AG09319 (cell line): Measurements from ENCODE around the gene TAB3.

Experiments used
- DNase-seq: peaks from one replicate; pipeline ENCODE4 v3.0.0-alpha.2; 2010; ENCODE audit warnings: low read depth; ENCODE audit errors: extremely low read depth
- TF ChIP-seq, protein P1 (sequence below): IDR thresholded peaks from 2 replicates; pipeline ENCODE4 v1.5.1; 2011; ENCODE audit warnings: low read depth, mild to moderate bottlenecking, inconsistent platforms, low read length, moderate library complexity

Gene TAB3

DNA sequence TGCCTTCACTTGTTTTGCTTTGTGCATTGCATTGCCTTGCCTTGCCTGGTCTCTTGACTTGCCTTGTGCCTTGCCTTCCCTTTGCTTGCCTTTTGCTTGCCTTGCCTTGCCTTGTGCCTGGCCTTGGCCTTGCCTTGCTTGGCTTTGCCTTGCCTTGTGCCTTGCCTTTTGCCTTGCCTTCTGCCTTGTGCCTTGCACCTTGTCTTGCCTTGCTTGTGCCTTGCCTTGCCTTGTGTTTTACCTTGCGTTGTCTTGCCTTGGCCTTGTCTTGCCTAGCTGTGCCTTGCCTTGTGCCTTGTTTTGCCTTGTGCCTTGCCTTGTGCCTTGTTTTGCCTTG lies 95.3 kb downstream of the TAB3 start:
- no peak for DNase-seq
- TF ChIP-seq, protein P1, sequence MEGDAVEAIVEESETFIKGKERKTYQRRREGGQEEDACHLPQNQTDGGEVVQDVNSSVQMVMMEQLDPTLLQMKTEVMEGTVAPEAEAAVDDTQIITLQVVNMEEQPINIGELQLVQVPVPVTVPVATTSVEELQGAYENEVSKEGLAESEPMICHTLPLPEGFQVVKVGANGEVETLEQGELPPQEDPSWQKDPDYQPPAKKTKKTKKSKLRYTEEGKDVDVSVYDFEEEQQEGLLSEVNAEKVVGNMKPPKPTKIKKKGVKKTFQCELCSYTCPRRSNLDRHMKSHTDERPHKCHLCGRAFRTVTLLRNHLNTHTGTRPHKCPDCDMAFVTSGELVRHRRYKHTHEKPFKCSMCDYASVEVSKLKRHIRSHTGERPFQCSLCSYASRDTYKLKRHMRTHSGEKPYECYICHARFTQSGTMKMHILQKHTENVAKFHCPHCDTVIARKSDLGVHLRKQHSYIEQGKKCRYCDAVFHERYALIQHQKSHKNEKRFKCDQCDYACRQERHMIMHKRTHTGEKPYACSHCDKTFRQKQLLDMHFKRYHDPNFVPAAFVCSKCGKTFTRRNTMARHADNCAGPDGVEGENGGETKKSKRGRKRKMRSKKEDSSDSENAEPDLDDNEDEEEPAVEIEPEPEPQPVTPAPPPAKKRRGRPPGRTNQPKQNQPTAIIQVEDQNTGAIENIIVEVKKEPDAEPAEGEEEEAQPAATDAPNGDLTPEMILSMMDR, result no peak

DNA sequence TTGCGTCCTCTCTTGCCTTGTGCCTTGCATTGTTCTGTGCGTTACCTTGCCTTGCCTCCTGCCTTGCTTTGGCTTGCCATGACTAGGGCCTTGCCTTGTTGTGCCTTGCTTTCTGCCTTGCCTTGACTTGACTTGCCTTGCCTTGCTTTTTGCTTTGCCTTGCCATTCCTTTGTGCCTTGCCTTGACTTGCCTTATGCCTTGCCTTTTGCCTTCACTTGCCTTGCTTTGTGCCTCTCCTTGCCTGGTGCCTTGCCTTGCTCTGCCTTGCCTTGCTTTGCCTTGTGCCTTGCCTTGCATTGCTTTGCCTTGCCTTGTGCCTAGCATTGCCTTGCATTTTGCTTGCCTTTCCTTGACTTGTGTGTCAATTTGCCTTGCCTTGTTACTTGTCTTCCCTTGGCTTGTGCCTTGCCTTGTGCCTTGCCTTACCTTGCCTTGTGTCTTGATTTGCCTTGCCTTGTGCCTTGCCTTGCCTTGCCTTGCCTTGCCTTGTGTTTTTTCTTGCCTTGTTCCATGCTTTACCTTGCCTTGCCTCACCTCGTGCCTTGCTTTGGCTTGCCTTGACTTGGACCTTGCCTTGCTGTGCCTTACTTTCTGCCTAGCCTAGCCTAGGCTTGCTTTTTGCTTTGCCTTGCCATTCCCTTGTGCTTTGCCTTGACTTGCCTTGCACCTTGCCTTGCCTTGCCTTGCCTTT lies 95.8 kb downstream of the TAB3 start:
- TF ChIP-seq, protein P1, result no peak
- no peak for DNase-seq

DNA sequence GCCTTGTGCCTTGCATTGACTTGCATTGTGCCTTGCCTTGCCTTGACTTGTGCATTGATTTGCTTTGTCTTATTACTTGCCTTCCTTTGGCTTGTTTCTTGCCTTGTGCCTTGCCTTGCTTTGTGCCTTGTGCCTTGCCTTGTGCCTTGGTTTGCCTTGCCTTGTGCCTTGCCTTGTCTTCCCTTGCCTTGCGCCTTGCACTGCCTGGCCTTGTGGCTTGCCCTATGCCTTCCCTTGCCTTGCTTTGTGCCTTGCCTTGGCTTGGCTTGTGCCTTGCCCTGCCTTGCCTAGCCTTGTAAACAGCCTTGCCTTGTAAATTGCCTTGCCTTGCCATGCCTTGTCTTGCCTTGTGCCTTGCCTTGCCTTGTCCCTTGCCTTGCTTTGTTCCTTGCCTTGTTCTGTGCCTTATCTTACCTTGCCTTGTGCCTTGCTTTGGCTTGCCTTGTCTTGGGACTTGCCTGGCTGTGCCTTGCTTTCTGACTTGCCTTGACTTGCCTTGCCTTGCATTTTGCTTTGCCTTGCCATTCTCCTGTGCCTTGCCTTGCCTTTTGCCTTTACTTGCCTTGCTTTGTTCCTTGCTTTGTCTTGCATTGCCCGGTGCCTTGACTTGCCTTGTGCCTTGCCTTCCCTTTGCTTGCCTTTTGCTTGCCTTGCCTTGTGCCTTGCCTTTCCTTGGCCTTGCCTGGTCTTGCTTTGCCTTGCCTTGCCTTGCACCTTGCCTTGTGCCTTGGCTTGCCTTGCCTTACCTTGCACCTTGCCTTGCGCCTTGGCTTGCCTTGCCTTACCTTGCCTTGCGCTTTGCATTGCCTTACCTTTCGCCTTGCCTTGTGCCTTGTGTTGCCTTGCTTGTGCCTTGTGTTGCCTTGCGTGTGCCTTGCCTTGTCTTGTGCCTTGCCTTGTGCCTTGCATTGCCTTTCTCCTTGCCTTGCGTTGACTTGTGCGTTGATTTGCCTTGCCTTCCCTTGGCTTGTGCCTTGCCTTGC lies 97.5 kb downstream of the TAB3 start:
- DNase-seq, result no peak
- TF ChIP-seq, protein P1, result no peak

DNA sequence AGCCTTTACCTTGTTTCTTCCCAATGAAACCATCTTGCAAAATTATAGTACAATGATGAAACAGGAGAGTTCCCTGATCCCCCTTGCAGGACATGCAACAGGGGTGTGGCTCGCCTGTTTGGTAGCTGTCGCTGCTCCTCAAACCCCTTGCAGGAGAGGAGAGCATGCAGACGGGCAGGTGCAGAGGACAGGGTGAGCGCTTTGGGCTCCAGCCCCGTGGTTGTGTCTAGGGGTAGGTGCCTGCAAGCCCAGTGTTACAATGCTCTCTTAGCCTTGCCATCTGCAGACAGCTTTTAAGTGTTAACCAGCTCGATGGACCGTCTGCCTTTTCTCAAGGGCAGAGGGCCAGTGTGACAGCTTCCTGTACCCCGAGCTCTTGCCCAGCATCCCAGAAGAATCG lies 102.0 kb downstream of the TAB3 start:
- TF ChIP-seq, protein P1, result no peak
- no peak for DNase-seq

DNA sequence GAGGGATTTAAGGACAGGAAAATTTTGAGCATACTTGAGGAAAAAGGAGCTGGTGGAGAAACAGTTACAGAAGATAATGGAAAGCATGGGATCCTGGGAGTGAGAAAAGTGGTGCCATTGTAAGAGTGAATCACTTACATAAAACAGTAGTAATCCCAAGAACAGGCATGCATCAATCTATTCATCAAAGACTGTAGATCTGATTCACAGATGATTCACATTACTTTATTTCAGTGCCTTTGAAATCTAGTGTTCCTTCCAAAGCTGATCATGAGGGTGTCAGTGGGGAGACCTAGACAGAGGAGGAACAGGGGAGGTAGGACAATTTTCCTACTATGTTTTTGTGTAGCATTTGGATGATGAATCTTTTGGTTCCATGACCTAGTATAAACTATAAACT lies 102.7 kb downstream of the TAB3 start:
- no peak for DNase-seq
- TF ChIP-seq, protein P1, result no peak

DNA sequence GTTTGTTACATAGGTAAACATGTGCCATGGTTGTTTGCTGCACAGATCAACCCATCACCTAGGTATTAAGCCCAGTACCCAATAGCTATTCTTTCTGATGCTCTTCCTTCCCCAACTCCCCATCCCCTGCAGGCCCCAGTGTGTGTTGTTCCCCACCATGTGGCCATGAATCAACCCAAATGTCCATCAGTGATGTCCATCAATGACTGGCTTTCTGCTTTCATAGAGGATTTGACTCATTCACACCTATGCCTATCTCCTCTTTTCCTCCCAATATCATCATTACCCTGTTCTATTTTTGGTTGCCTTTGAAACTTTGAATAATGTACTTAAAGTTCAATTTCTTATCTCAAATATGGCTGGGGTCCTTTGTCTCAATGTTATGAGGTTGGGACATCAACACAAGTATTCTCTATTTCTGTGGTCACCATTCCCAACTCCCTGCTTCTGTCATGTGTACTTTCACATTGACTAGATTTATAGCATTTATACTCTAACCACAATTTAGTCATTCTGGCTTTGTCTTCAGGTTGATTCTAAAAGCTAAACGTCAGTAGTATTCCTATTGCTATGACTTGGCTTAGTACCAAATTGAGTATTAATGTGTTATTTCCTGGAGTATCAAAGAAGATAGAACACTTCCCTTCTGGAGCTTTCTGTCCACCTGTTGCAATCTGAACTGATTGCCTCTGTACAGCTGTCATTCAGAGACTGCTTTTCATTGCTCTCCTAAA lies 107.2 kb downstream of the TAB3 start:
- DNase-seq, result no peak
- TF ChIP-seq, protein P1, result no peak
